Panc1 (cell line): ENCODE results near the gene AUH. TPM values are rescaled to one million over a fixed set of nuclear protein-coding genes. Genes with fewer than 3 reads are reported as not detected.

Experiments
- ATAC-seq: fragments of 200-7000 bp; cut with Tn5 transposase; 2 replicates; pipeline ENCODE4 v1.9.1; 2020; ENCODE audit warnings: mild to moderate bottlenecking, moderate library complexity
- BruUV-seq: library from RNA; stranded (reverse); fragments of 400-500 nt; replicated peaks from 2 replicates; lab custom pipeline; 2021; lab: Mats Ljungman, UMichigan
- CTCF ChIA-PET: fragments of 300-600 bp; sonication (Branson Sonifier 250); formaldehyde crosslinking; loops from one replicate; lab custom pipeline; 2022; ENCODE audit warnings: antibody characterized with exemption; lab: Charles Lee
- POLR2A ChIA-PET: fragments of 300-600 bp; sonication (Branson Sonifier 250); formaldehyde crosslinking; loops from one replicate; lab custom pipeline; 2022; ENCODE audit warnings: antibody characterized with exemption; lab: Charles Lee
- DNase-seq: peaks from one replicate; pipeline ENCODE4 v3.0.0-alpha.2; 2010; ENCODE audit warnings: low read depth, low spot score
- H3K27ac ChIP-seq: 2 replicates; pipeline ENCODE4 v1.5.1; 2011; ENCODE audit warnings: mild to moderate bottlenecking, low read length, inconsistent platforms
- H3K27me3 ChIP-seq: fragments of 200-500 bp; sonication (Bioruptor generic); 2 replicates; pipeline ENCODE4 v1.6.0; 2014; ENCODE audit warnings: low read length, inconsistent platforms; ENCODE audit not compliant: control insufficient read depth, insufficient read depth
- H3K36me3 ChIP-seq: fragments of 200-500 bp; sonication (Bioruptor generic); 2 replicates; pipeline ENCODE4 v1.5.1; 2014; ENCODE audit warnings: inconsistent platforms, mild to moderate bottlenecking, low read length, moderate library complexity; ENCODE audit not compliant: control insufficient read depth, insufficient read depth
- H3K4me1 ChIP-seq: 2 replicates; pipeline ENCODE4 v1.5.1; 2011; ENCODE audit warnings: inconsistent platforms, mild to moderate bottlenecking, low read length, moderate library complexity; ENCODE audit not compliant: control insufficient read depth, insufficient read depth
- H3K4me3 ChIP-seq, 2 experiments: 2 replicates each; pipeline ENCODE4 v1.5.1; 2011 to 2012; ENCODE audit warnings: low read depth in 2 of 2, low read length in 2 of 2, mild to moderate bottlenecking in 2 of 2, inconsistent platforms in 1 of 2, moderate library complexity in 1 of 2
- H3K9me3 ChIP-seq: fragments of 200-500 bp; sonication (Bioruptor generic); 2 replicates; pipeline ENCODE4 v1.5.1; 2014; ENCODE audit warnings: low read depth, mild to moderate bottlenecking, inconsistent platforms, low read length, moderate library complexity; ENCODE audit not compliant: control insufficient read depth, insufficient read depth
- POLR2AphosphoS5 ChIP-seq: IDR thresholded peaks from 2 replicates; pipeline ENCODE4 v1.6.1; 2012; ENCODE audit warnings: mild to moderate bottlenecking, low read depth, low read length, moderate library complexity
- SIN3A ChIP-seq: IDR thresholded peaks from 2 replicates; pipeline ENCODE4 v1.6.1; 2012; ENCODE audit warnings: low read depth, mild to moderate bottlenecking, low read length, moderate library complexity, borderline replicate concordance; ENCODE audit not compliant: insufficient read depth
- TCF7L2 ChIP-seq: IDR thresholded peaks from 2 replicates; pipeline ENCODE4 v1.6.1; 2011; ENCODE audit warnings: mild to moderate bottlenecking, low read depth, low read length, inconsistent platforms
- in situ Hi-C: cut with HindIII; loops from 2 replicates; pipeline ENCODE4 v1.10.0; 2016; ENCODE audit warnings: low sequenced_read_pairs, low pct_unique_long_range_greater_than_20kb
- intact Hi-C: fragments of 100-400 bp; cut with micrococcal nuclease; formaldehyde crosslinking; loops from one replicate; pipeline ENCODE4 v1.10.0; 2022; ENCODE audit not compliant: unreplicated experiment
- total RNA-seq: library from RNA; stranded (reverse); gene quantifications from one replicate; pipeline ENCODE4 v1.2.1, GENCODE V29; 2021; ENCODE audit not compliant: unreplicated experiment
- TF ChIP-seq, protein P1 (sequence below): fragments of 450-650 bp; IDR thresholded peaks from 2 replicates; pipeline ENCODE4 v1.5.1; 2017; ENCODE audit warnings: mild to moderate bottlenecking
- TF ChIP-seq, protein P2 (sequence below), 2 experiments: IDR thresholded peaks; 2 replicates each; pipeline ENCODE4 v1.6.1; 2011 to 2012; ENCODE audit warnings: low read depth in 2 of 2, control low read depth in 1 of 2, low read length in 1 of 2, mild to moderate bottlenecking in 1 of 2, moderate library complexity in 1 of 2; ENCODE audit not compliant: insufficient read depth in 1 of 2

The AUH gene
- total RNA-seq, 1 experiment from 2014 or later = 7.7 TPM

DNA sequence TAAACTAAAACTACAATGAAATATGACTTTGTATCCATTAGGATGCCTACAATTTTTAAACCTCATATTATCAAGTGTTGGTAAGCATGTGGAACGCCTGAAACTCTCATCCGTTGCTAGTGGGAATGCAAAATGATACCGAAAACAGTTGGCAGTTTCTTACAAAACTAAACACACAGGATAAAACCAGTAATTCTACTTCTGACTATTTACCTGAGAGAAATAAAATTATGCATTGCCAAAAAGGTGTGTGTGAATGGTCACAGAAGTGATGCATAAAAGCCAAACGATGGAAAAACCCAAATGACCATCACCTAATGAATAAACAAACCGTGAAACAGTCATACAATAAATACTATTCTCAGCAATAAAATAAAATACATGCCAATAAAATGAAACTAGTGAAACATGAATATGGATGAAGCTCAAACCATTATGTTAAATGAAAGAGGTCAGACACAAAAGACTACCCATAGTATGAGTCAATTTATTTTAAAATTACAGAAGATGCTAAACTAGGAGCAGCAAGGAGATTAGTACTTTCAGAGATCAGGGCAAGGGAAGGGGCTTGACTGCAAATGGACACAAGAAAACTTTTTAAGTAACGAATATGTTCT, 13.4 kb downstream of the AUH start:
- no peaks in the 10 kb centered on the region for H3K9me3 ChIP-seq
- H3K27ac ChIP-seq = no peak overlapping the region
- intact Hi-C loops = no loop called here
- in situ Hi-C loops = no loop called here
- H3K4me3 ChIP-seq = no peak overlapping the region
- TF ChIP-seq TCF7L2 = no peak
- TF ChIP-seq, protein P1, sequence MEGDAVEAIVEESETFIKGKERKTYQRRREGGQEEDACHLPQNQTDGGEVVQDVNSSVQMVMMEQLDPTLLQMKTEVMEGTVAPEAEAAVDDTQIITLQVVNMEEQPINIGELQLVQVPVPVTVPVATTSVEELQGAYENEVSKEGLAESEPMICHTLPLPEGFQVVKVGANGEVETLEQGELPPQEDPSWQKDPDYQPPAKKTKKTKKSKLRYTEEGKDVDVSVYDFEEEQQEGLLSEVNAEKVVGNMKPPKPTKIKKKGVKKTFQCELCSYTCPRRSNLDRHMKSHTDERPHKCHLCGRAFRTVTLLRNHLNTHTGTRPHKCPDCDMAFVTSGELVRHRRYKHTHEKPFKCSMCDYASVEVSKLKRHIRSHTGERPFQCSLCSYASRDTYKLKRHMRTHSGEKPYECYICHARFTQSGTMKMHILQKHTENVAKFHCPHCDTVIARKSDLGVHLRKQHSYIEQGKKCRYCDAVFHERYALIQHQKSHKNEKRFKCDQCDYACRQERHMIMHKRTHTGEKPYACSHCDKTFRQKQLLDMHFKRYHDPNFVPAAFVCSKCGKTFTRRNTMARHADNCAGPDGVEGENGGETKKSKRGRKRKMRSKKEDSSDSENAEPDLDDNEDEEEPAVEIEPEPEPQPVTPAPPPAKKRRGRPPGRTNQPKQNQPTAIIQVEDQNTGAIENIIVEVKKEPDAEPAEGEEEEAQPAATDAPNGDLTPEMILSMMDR = no peak
- no peak for TF ChIP-seq SIN3A
- TF ChIP-seq, protein P2, sequence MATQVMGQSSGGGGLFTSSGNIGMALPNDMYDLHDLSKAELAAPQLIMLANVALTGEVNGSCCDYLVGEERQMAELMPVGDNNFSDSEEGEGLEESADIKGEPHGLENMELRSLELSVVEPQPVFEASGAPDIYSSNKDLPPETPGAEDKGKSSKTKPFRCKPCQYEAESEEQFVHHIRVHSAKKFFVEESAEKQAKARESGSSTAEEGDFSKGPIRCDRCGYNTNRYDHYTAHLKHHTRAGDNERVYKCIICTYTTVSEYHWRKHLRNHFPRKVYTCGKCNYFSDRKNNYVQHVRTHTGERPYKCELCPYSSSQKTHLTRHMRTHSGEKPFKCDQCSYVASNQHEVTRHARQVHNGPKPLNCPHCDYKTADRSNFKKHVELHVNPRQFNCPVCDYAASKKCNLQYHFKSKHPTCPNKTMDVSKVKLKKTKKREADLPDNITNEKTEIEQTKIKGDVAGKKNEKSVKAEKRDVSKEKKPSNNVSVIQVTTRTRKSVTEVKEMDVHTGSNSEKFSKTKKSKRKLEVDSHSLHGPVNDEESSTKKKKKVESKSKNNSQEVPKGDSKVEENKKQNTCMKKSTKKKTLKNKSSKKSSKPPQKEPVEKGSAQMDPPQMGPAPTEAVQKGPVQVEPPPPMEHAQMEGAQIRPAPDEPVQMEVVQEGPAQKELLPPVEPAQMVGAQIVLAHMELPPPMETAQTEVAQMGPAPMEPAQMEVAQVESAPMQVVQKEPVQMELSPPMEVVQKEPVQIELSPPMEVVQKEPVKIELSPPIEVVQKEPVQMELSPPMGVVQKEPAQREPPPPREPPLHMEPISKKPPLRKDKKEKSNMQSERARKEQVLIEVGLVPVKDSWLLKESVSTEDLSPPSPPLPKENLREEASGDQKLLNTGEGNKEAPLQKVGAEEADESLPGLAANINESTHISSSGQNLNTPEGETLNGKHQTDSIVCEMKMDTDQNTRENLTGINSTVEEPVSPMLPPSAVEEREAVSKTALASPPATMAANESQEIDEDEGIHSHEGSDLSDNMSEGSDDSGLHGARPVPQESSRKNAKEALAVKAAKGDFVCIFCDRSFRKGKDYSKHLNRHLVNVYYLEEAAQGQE (IDR thresholded peaks at IDR 0.05; ENCODE audit: insufficient read depth in 1 of 2, low read depth in 2 of 2, low read length in 1 of 2) = no peak
- no peak for TF ChIP-seq POLR2AphosphoS5
- H3K4me1 ChIP-seq = no peaks in the 10 kb centered on the region
- CTCF ChIA-PET = no interaction called here
- H3K27me3 ChIP-seq = no peaks in the 10 kb centered on the region
- no peak for ATAC-seq
- H3K36me3 ChIP-seq = no peaks in the 10 kb centered on the region; the same call in 1 of the 2 replicates
- no peak for DNase-seq
- BruUV-seq = no TSS peak
- POLR2A ChIA-PET = no interaction called here

DNA sequence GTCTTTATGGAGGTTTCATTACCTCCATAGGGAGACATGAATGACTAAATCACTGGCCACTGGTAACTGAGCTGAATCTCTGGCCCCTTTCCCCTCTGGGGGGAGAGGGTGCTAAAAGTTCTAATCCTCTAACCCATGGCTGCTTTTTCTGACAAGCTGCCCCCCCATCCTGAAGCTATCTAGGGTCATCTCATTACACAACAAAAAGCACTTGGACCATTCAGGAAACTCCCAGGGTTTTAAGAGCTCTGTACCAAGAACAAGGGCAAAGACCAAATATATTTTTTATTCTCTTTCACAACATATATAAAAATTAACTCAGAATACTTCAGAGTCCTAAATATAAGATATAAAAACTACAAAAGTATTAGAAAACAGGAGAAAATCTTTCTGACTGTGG, 14.3 kb downstream of the AUH start:
- no peak for ATAC-seq
- in situ Hi-C loops (no loop called here), intact Hi-C loops (no loop called here)
- H3K9me3 ChIP-seq = no peaks in the 10 kb centered on the region
- H3K27me3 ChIP-seq = no peaks in the 10 kb centered on the region
- no peak overlapping the region for H3K4me3 ChIP-seq
- no peaks in the 10 kb centered on the region for H3K4me1 ChIP-seq
- TF ChIP-seq TCF7L2 (no peak), SIN3A (no peak), POLR2AphosphoS5 (no peak)
- TF ChIP-seq, protein P2 (IDR thresholded peaks at IDR 0.05; ENCODE audit: insufficient read depth in 1 of 2, low read depth in 2 of 2, low read length in 1 of 2) = no peak
- TF ChIP-seq, protein P1 = no peak
- CTCF ChIA-PET = no interaction called here
- BruUV-seq = no TSS peak
- no peaks in the 10 kb centered on the region; the same call in 1 of the 2 replicates for H3K36me3 ChIP-seq
- H3K27ac ChIP-seq = no peak overlapping the region
- no peak for DNase-seq
- POLR2A ChIA-PET = no interaction called here
